HG03439 (cell line): ENCODE results near the gene GCAT.
"Not testable (repeated sequence)": the region's sequence is repeated elsewhere in the genome, so short reads cannot be mapped to it uniquely, and the experiment has no call there.

Experiments
- ATAC-seq: cut with Tn5 transposase; IDR thresholded peaks from one replicate; pipeline ENCODE4 v1.9.1; 2021; ENCODE audit warnings: mild to moderate bottlenecking, moderate library complexity; ENCODE audit not compliant: unreplicated experiment

Gene GCAT

GRCh38 chr22:37782340-37783168 lies 25.2 kb upstream of the GCAT start:
- no peak for ATAC-seq

GRCh38 chr22:37784829-37785495 lies 22.8 kb upstream of the GCAT start:
- ATAC-seq, result no peak

GRCh38 chr22:37790234-37790633 lies 17.5 kb upstream of the GCAT start:
- no peak for ATAC-seq

- ATAC-seq, result no peak
Observed at GRCh38 chr22:37792494-37792893, 15.2 kb upstream of the GCAT start.

GRCh38 chr22:37794376-37794775 lies 13.4 kb upstream of the GCAT start:
- ATAC-seq, result no peak

- no peak for ATAC-seq
Observed at GRCh38 chr22:37796079-37796478, 11.7 kb upstream of the GCAT start.

GRCh38 chr22:37797259-37797658 lies 10.5 kb upstream of the GCAT start:
- not testable (repeated sequence) for ATAC-seq

GRCh38 chr22:37797874-37798500 lies 9.7 kb upstream of the GCAT start:
- ATAC-seq, result no peak

- ATAC-seq, result not testable (repeated sequence)
Observed at GRCh38 chr22:37799979-37800378, 7.8 kb upstream of the GCAT start.

GRCh38 chr22:37801946-37802309 lies 5.8 kb upstream of the GCAT start:
- ATAC-seq, result no peak

- no peak for ATAC-seq
Observed at GRCh38 chr22:37802310-37803194, 5.2 kb upstream of the GCAT start.

- no peak for ATAC-seq
Observed at GRCh38 chr22:37803195-37803638, 4.5 kb upstream of the GCAT start.

GRCh38 chr22:37803639-37804351 lies 3.9 kb upstream of the GCAT start:
- ATAC-seq, result no peak

- no peak for ATAC-seq
Observed at GRCh38 chr22:37804352-37804880, 3.3 kb upstream of the GCAT start.

GRCh38 chr22:37804881-37805809 lies 2.6 kb upstream of the GCAT start:
- no peak for ATAC-seq

GRCh38 chr22:37805810-37806277 lies 1.9 kb upstream of the GCAT start:
- ATAC-seq, result no peak

GRCh38 chr22:37806409-37807333 lies 1.1 kb upstream of the GCAT start:
- ATAC-seq, result no peak

GRCh38 chr22:37808294-37808657 lies 542 bp downstream of the GCAT start:
- ATAC-seq, result no peak
